B cell (primary cell): Measurements from ENCODE around the gene ALPL. TPM values are rescaled to one million over a fixed set of nuclear protein-coding genes. Genes with fewer than 3 reads are reported as not detected.

Experiments used
- ATAC-seq: fragments of 200-7000 bp; cut with Tn5 transposase; one replicate; pipeline ENCODE4 v1.10.0; 2021; ENCODE audit warnings: low read depth, mild to moderate bottlenecking, moderate number of reproducible peaks, moderate library complexity
- CTCF ChIA-PET: fragments of 350-600 bp; sonication (Branson Sonifier 250); formaldehyde crosslinking; loops from one replicate; lab custom pipeline; 2021; ENCODE audit warnings: antibody characterized with exemption, inconsistent platforms; lab: Charles Lee
- POLR2A ChIA-PET: fragments of 350-600 bp; sonication (Branson Sonifier 250); formaldehyde crosslinking; loops from one replicate; lab custom pipeline; 2021; ENCODE audit warnings: antibody characterized with exemption; lab: Charles Lee
- DNase-seq: peaks from one replicate; pipeline ENCODE4 v3.0.0; 2013
- H2AFZ ChIP-seq: 2 replicates; pipeline ENCODE4 v1.6.1; 2012; ENCODE audit warnings: mild to moderate bottlenecking, low read depth, low read length; ENCODE audit not compliant: insufficient read depth, poor library complexity, severe bottlenecking
- H3K27ac ChIP-seq, 2 donors: 1 replicate in 1 of 2; 2 replicates in 1 of 2; pipeline ENCODE4 v1.5.1; 2012 to 2013; ENCODE audit warnings: low read length in 2 of 2, mild to moderate bottlenecking in 2 of 2, moderate library complexity in 1 of 2
- H3K27me3 ChIP-seq, 4 experiments: fragments of 200-600 bp in 1 of 4; sonication (generic) in 1 of 4; replicated peaks in 1 of 4; 1 replicate in 2 of 4; 2 replicates in 2 of 4; pipeline versions ENCODE4 v1.6.1 to v1.7.0; 2013 to 2016; ENCODE audit warnings: low read length in 3 of 4, mild to moderate bottlenecking in 2 of 4, mixed read lengths in 1 of 4, moderate library complexity in 1 of 4; ENCODE audit not compliant: insufficient read depth in 4 of 4, control insufficient read depth in 3 of 4; ENCODE audit errors: control extremely low read depth in 1 of 4
- H3K36me3 ChIP-seq, 2 experiments: replicated peaks in 1 of 2; 1 replicate in 1 of 2; 2 replicates in 1 of 2; pipeline versions ENCODE4 v1.6.1 to v1.7.1; 2013; ENCODE audit warnings: low read length in 1 of 2; ENCODE audit not compliant: insufficient read depth in 2 of 2, control insufficient read depth in 1 of 2; ENCODE audit errors: control extremely low read depth in 1 of 2, extremely low read depth in 1 of 2
- H3K4me1 ChIP-seq, 2 donors: fragments of 200-600 bp in 1 of 2; sonication (generic) in 1 of 2; 1 replicate in 1 of 2; 2 replicates in 1 of 2; pipeline versions ENCODE4 v1.5.1 to v1.6.1; 2013 to 2017; ENCODE audit warnings: low read length in 2 of 2; ENCODE audit not compliant: control insufficient read depth in 2 of 2, insufficient read depth in 2 of 2
- H3K4me2 ChIP-seq: replicated peaks from 2 replicates; pipeline ENCODE3; 2012; ENCODE audit warnings: mild to moderate bottlenecking, low read depth, low read length; ENCODE audit not compliant: poor library complexity, severe bottlenecking
- H3K4me3 ChIP-seq, 5 experiments: fragments of 200-600 bp in 1 of 5; sonication (generic) in 1 of 5; 1 replicate in 3 of 5; 2 replicates in 2 of 5; pipeline versions ENCODE4 v1.5.1 to v1.7.0; 2011 to 2016; ENCODE audit warnings: low read length in 4 of 5, mild to moderate bottlenecking in 4 of 5, low read depth in 2 of 5, control low read depth in 1 of 5, moderate library complexity in 1 of 5; ENCODE audit not compliant: insufficient read depth in 1 of 5; ENCODE audit errors: control extremely low read depth in 1 of 5, extremely low read depth in 1 of 5
- H3K79me2 ChIP-seq: fragments of 200-600 bp; sonication (generic); one replicate; pipeline ENCODE4 v1.6.0; 2016; ENCODE audit warnings: low read length; ENCODE audit not compliant: control insufficient read depth, insufficient read depth
- H3K9ac ChIP-seq: fragments of 200-600 bp; sonication (generic); 2 replicates; pipeline ENCODE4 v1.6.1; 2017; ENCODE audit warnings: mild to moderate bottlenecking, low read length, moderate library complexity
- H3K9me3 ChIP-seq, 3 donors: one replicate each; pipeline versions ENCODE4 v1.6.1 to v1.7.1; 2013; ENCODE audit warnings: low read length in 2 of 3; ENCODE audit not compliant: control insufficient read depth in 2 of 3, insufficient read depth in 1 of 3; ENCODE audit errors: control extremely low read depth in 1 of 3
- H4K20me1 ChIP-seq: 2 replicates; pipeline ENCODE4 v1.6.0; 2012; ENCODE audit warnings: mild to moderate bottlenecking, low read length; ENCODE audit not compliant: insufficient read depth, control insufficient read depth, poor library complexity, severe bottlenecking
- H3K27ac Mint-ChIP-seq: one replicate; pipeline ENCODE4 v1.8.0; 2021; ENCODE audit warnings: mixed read lengths
- H3K27me3 Mint-ChIP-seq: one replicate; pipeline ENCODE4 v1.8.0; 2021; ENCODE audit warnings: mixed read lengths
- H3K4me1 Mint-ChIP-seq: one replicate; pipeline ENCODE4 v1.8.0; 2021; ENCODE audit warnings: mixed read lengths
- H3K4me3 Mint-ChIP-seq: one replicate; pipeline ENCODE4 v1.8.0; 2021; ENCODE audit warnings: mixed read lengths
- H3K9me3 Mint-ChIP-seq: one replicate; pipeline ENCODE4 v1.8.0; 2022; ENCODE audit warnings: mixed read lengths; ENCODE audit not compliant: insufficient read depth
- CTCF ChIP-seq: fragments of 200-600 bp; IDR thresholded peaks from one replicate; pipeline ENCODE4 v1.8.0; 2022; ENCODE audit warnings: antibody characterized with exemption, mild to moderate bottlenecking
- EZH2 ChIP-seq: IDR thresholded peaks from 2 replicates; pipeline ENCODE4 v1.6.1; 2012; ENCODE audit warnings: borderline replicate concordance, low read depth, mild to moderate bottlenecking, moderate library complexity, low read length; ENCODE audit not compliant: insufficient read depth, poor library complexity, severe bottlenecking
- WGBS: methylation state at CpG from one replicate; pipeline ENCODE4 v1.1.5; 2013; ENCODE audit warnings: missing lambda C conversion rate; ENCODE audit not compliant: insufficient coverage; 5-methylcytosine and 5-hydroxymethylcytosine counted together
- intact Hi-C: fragments of 100-400 bp; cut with micrococcal nuclease; formaldehyde crosslinking; loops from one replicate; pipeline ENCODE4 v1.10.0; 2022
- polyA plus RNA-seq: library from polyadenylated mRNA; depleted of rRNA; stranded (reverse); fragments of >200 nt; gene quantifications from 2 replicates; pipeline ENCODE4 v1.2.3, GENCODE V29; 2012
- total RNA-seq, 2 donors: library from RNA; stranded (reverse); fragments of 120-200 nt in 1 of 2; gene quantifications; 1 replicate in 1 of 2; 2 replicates in 1 of 2; pipeline versions ENCODE4 v1.2.3 to v1.2.4, GENCODE V29; 2013 to 2022

The ALPL gene
- total and polyA plus RNA-seq, 2 donors (not counting 1 experiment from before 2014, with no cell fraction given) = 1.6 to 12.2 TPM

- 90% methylated on average over 4 of the region's 5 CpGs for WGBS
- TF ChIP-seq EZH2 (no peak), CTCF (no peak)
- H3K9ac ChIP-seq = no peak overlapping the region
Measured at GRCh38 chr1:21534146-21534545, 24.9 kb downstream of the ALPL start.

GRCh38 chr1:21534674-21535378 lies 25.6 kb downstream of the ALPL start:
- no peak overlapping the region for H3K4me2 ChIP-seq
- no peak overlapping the region for H3K27ac ChIP-seq
- ChIA-PET POLR2A (interaction anchor here (0.7 kb wide), 1 partner anchor 65 kb away, joined by 4 read pairs; no protein-coding TSS in a partner anchor), CTCF (interaction anchor here (0.6 to 8.8 kb wide), 13 partner anchors 9 to 348 kb away, joined by 3 to 186 read pairs (median 5); partner anchors contain the start of gene ALPL)
- H3K79me2 ChIP-seq = no peaks in the 10 kb centered on the region
- H2AFZ ChIP-seq = no peak overlapping the region
- no peaks in the 10 kb centered on the region for H4K20me1 ChIP-seq
- H3K27me3 ChIP-seq = peaks cover 0 to 9% (median 4%) of the 10 kb centered on the region in 4 experiments
- no peak overlapping the region for H3K4me3 ChIP-seq
- H3K9ac ChIP-seq = no peak overlapping the region
- peak; percentile 77 for DNase-seq
- no peak for TF ChIP-seq EZH2
- peak; percentile 65 for TF ChIP-seq CTCF
- H3K9me3 ChIP-seq = peaks cover 0 to 9% (median 0%) of the 10 kb centered on the region in 3 donors
- H3K27me3 Mint-ChIP-seq = peaks cover 23% of the 10 kb centered on the region
- no peaks in the 10 kb centered on the region for H3K9me3 Mint-ChIP-seq
- WGBS = 71% methylated on average over 6 of the region's 11 CpGs
- no peaks in the 10 kb centered on the region for H3K36me3 ChIP-seq
- H3K4me1 ChIP-seq = peaks cover 0 to 10% of the 10 kb centered on the region in 2 donors
- H3K4me1 Mint-ChIP-seq = peaks cover 5% of the 10 kb centered on the region
- no peak overlapping the region for H3K4me3 Mint-ChIP-seq
- H3K27ac Mint-ChIP-seq = no peak overlapping the region
- peak; percentile 78 for ATAC-seq
- intact Hi-C loops = loop anchor here (1.0 to 2.0 kb wide), 2 partner anchors 18 to 26 kb away; partner anchors contain the start of gene ALPL

More at GRCh38 chr1:21534146-21534545, 24.9 kb downstream of the ALPL start:
- Mint-ChIP-seq H3K4me3 (no peak overlapping the region), H3K27me3 (peaks cover 22% of the 10 kb centered on the region), H3K4me1 (peaks cover 5% of the 10 kb centered on the region), H3K27ac (no peak overlapping the region), H3K9me3 (no peaks in the 10 kb centered on the region)
- ChIA-PET CTCF (interaction anchor here (0.6 to 8.8 kb wide), 6 partner anchors 8 to 347 kb away, joined by 3 to 186 read pairs (median 6); partner anchors contain the start of gene ALPL), POLR2A (no interaction called here)
- intact Hi-C loops = loop anchor here (1.0 to 2.0 kb wide), 2 partner anchors 17 to 25 kb away; partner anchors contain the start of gene ALPL
- H3K4me1 ChIP-seq = peaks cover 0 to 10% of the 10 kb centered on the region in 2 donors
- no peaks in the 10 kb centered on the region for H3K36me3 ChIP-seq
- DNase-seq = no peak
- ATAC-seq = no peak
- no peak overlapping the region for H2AFZ ChIP-seq
- H3K4me2 ChIP-seq = no peak overlapping the region
- no peak overlapping the region for H3K4me3 ChIP-seq
- H3K27me3 ChIP-seq = peaks cover 0 to 9% (median 4%) of the 10 kb centered on the region in 4 experiments
- H4K20me1 ChIP-seq = no peaks in the 10 kb centered on the region
- no peak overlapping the region for H3K27ac ChIP-seq
- H3K79me2 ChIP-seq = no peaks in the 10 kb centered on the region
- peaks cover 0 to 9% (median 0%) of the 10 kb centered on the region in 3 donors for H3K9me3 ChIP-seq
